Measurements from ENCODE around the gene ASCL3. TPM values are rescaled to one million over a fixed set of nuclear protein-coding genes. Genes with fewer than 3 reads are reported as not detected.

Gene ASCL3
- total and polyA plus RNA-seq, 2 experiments from 2014 or later = not detected

DNA sequence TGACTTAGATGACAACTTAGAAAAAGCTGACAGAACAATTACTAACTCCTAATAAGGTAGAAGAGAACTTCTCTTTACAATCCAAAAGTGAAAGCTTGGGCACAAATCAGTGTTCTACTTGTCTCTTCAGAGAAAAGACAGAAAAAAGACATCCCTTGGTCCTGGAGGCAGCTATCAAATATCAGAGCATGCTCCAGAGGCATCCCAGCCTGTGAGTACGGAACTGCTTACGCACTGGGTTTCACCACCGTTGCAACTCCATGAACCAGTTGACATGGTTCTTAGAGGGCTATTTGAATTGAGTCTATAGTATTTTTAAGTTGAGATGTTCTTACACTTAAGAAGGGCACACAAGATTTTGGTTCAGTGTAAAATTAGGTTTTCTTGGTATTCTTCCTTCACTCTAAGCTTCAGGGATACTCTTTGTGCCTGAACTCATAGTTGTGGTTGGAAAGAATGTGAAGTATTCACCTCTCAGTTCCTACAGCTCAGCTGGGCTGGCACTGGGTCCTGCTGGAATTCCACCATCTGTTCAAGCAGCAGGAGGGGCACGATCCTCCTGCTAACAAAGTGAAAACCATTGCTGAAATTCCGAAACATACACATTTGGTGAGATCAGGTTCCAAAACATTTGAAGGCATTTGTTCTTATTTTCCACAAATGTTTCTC lies 25.5 kb downstream of the ASCL3 start:
- H3K27me3 ChIP-seq (ENCODE audit: insufficient read depth) = no peaks in the 10 kb centered on the region
- Mint-ChIP-seq H3K9me3 (no peaks in the 10 kb centered on the region), H3K27ac (no peak overlapping the region; the same call in 1 of the 2 replicates), H3K36me3 (ENCODE audit: low read depth) (peaks cover 59% of the 10 kb centered on the region), H3K4me3 (no peak overlapping the region), H3K4me1 (peaks cover 17% of the 10 kb centered on the region), H3K27me3 (ENCODE audit: insufficient read depth, low read depth, poor library complexity) (peaks cover 5% of the 10 kb centered on the region)
- H3K79me2 ChIP-seq (replicated peaks; ENCODE audit: insufficient read depth) = no peaks in the 10 kb centered on the region
- no peaks in the 10 kb centered on the region for H3K9me2 ChIP-seq (ENCODE audit: insufficient read depth)
- H3K36me3 ChIP-seq (ENCODE audit: insufficient read depth) = peaks cover 5% of the 10 kb centered on the region; the same call in 1 of the 2 replicates
- H4K20me1 ChIP-seq (replicated peaks; ENCODE audit: insufficient read depth) = peaks cover 3% of the 10 kb centered on the region; the same call in 1 of the 2 replicates
- peak overlapping the region; percentile 85 for H3K27ac ChIP-seq (ENCODE audit: low read depth)
- 0 out of 2 replicates have a peak, but pooled peaks cover 2% of the 10 kb centered on the region for H3K4me1 ChIP-seq (ENCODE audit: insufficient read depth)
- ATAC-seq (peak; percentile 86), DNase-seq (ENCODE audit: low spot score) (peak; percentile 77)
- no peaks in the 10 kb centered on the region for H3F3A ChIP-seq (replicated peaks; ENCODE audit: low read depth)
- H3K4me2 ChIP-seq = no peak overlapping the region
- TF ChIP-seq ZNF331 (CRISPR knock-in tag; IDR thresholded peaks at IDR 0.05; ENCODE audit: low read depth) = no peak
- TF ChIP-seq EZH2 (IDR thresholded peaks at IDR 0.05; ENCODE audit: low read depth, unreplicated experiment) = no peak
- TF ChIP-seq NANOG (IDR thresholded peaks at IDR 0.05; ENCODE audit: borderline replicate concordance) = no peak
- no peak for TF ChIP-seq ZNF114 (CRISPR knock-in tag; IDR thresholded peaks at IDR 0.05)
- no peak for TF ChIP-seq EZH2phosphoT487 (IDR thresholded peaks at IDR 0.05; ENCODE audit: unreplicated experiment)
- TF ChIP-seq, protein P1, sequence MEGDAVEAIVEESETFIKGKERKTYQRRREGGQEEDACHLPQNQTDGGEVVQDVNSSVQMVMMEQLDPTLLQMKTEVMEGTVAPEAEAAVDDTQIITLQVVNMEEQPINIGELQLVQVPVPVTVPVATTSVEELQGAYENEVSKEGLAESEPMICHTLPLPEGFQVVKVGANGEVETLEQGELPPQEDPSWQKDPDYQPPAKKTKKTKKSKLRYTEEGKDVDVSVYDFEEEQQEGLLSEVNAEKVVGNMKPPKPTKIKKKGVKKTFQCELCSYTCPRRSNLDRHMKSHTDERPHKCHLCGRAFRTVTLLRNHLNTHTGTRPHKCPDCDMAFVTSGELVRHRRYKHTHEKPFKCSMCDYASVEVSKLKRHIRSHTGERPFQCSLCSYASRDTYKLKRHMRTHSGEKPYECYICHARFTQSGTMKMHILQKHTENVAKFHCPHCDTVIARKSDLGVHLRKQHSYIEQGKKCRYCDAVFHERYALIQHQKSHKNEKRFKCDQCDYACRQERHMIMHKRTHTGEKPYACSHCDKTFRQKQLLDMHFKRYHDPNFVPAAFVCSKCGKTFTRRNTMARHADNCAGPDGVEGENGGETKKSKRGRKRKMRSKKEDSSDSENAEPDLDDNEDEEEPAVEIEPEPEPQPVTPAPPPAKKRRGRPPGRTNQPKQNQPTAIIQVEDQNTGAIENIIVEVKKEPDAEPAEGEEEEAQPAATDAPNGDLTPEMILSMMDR (conservative IDR thresholded peaks at IDR 0.05; ENCODE audit: low read depth in 2 of 2) = no peak
- TF ChIP-seq CREB1 (CRISPR knock-in tag; IDR thresholded peaks at IDR 0.05; ENCODE audit: low read depth) = no peak
- TF ChIP-seq POLR2AphosphoS5 (IDR thresholded peaks at IDR 0.05; ENCODE audit: low read depth) = no peak
- no peak for TF ChIP-seq REST (IDR thresholded peaks at IDR 0.05; ENCODE audit: unreplicated experiment)
- no peak for TF ChIP-seq ZNF462 (CRISPR knock-in tag; IDR thresholded peaks at IDR 0.05)
- no peak for TF ChIP-seq ETS1 (IDR thresholded peaks at IDR 0.05)
- no peak for TF ChIP-seq STAT1 (IDR thresholded peaks at IDR 0.05; ENCODE audit: unreplicated experiment)
- TF ChIP-seq JUNB (IDR thresholded peaks at IDR 0.05; ENCODE audit: unreplicated experiment) = no peak
- no peak overlapping the region for H3K4me3 ChIP-seq
- H2AFZ ChIP-seq = no peak overlapping the region
